Thoracic aorta (tissue), 2 donors: Measurements from ENCODE around the gene RADIL. TPM values are rescaled to one million over a fixed set of nuclear protein-coding genes. Genes with fewer than 3 reads are reported as not detected.

Source experiments
- ATAC-seq: fragments of 150-250 bp; one replicate; pipeline ENCODE4 v1.8.0; 2017; ENCODE audit warnings: low read depth; ENCODE audit not compliant: insufficient number of reproducible peaks, low FRiP score
- DNase-seq: peaks from one replicate; pipeline ENCODE4 v3.0.0-alpha.2; 2020; ENCODE audit warnings: low spot score
- H3K27ac ChIP-seq, 2 donors: fragments of 200-600 bp; sonication (generic); 1 replicate in 1 of 2; 2 replicates in 1 of 2; pipeline ENCODE4 v1.5.1; 2016; ENCODE audit warnings: mild to moderate bottlenecking in 2 of 2, moderate library complexity in 2 of 2
- H3K27me3 ChIP-seq: fragments of 200-600 bp; sonication (generic); replicated peaks from 2 replicates; pipeline ENCODE4 v1.6.0; 2016; ENCODE audit warnings: mild to moderate bottlenecking; ENCODE audit not compliant: insufficient read depth
- H3K36me3 ChIP-seq: fragments of 200-600 bp; sonication (generic); one replicate; pipeline ENCODE4 v1.5.1; 2016
- H3K4me1 ChIP-seq, 2 donors: fragments of 200-600 bp; sonication (generic); 1 replicate in 1 of 2; 2 replicates in 1 of 2; pipeline versions ENCODE4 v1.5.1 to v1.6.0; 2016; ENCODE audit warnings: low read depth in 2 of 2, mild to moderate bottlenecking in 1 of 2; ENCODE audit not compliant: control insufficient read depth in 1 of 2
- H3K4me3 ChIP-seq: fragments of 200-600 bp; sonication (generic); 2 replicates; pipeline ENCODE4 v1.5.1; 2016; ENCODE audit warnings: mild to moderate bottlenecking
- H3K9me3 ChIP-seq: fragments of 200-600 bp; sonication (generic); 2 replicates; pipeline ENCODE4 v1.5.1; 2016
- total RNA-seq, 2 donors: library from RNA; depleted of rRNA; stranded (reverse); fragments of >200 nt; gene quantifications; one replicate each; pipeline versions ENCODE4 v1.1.0 to v1.2.3, GENCODE V29; 2016
- TF ChIP-seq, protein P1 (sequence below): fragments of 200-600 bp; sonication (generic); IDR thresholded peaks from one replicate; pipeline ENCODE4 v1.5.1; 2019; ENCODE audit warnings: antibody characterized with exemption

The RADIL gene
- total RNA-seq, 2 donors from 2014 or later: 6.7 to 14.4 TPM

DNA sequence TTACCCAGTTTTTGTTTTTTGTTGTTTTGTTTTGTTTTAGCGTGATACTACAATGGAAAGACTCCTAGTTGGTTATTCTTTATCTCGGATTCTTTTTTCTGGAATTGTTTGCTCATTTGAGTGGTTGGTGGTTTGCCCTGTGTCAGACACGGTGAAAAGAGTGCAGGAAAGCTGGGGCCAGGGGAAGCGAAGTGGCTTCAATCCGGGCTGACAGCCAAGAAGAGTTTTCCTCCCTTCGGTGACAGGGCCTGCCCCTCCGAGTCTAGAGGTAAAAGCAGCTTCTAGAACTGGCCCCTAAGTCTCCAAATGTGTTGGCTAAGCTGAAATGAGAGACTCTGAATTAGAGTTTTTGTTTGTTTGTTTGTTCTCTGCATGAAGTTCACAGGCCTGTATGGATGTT lies 113.8 kb downstream of the RADIL start:
- no peaks in the 10 kb centered on the region for H3K27me3 ChIP-seq
- TF ChIP-seq, protein P1, sequence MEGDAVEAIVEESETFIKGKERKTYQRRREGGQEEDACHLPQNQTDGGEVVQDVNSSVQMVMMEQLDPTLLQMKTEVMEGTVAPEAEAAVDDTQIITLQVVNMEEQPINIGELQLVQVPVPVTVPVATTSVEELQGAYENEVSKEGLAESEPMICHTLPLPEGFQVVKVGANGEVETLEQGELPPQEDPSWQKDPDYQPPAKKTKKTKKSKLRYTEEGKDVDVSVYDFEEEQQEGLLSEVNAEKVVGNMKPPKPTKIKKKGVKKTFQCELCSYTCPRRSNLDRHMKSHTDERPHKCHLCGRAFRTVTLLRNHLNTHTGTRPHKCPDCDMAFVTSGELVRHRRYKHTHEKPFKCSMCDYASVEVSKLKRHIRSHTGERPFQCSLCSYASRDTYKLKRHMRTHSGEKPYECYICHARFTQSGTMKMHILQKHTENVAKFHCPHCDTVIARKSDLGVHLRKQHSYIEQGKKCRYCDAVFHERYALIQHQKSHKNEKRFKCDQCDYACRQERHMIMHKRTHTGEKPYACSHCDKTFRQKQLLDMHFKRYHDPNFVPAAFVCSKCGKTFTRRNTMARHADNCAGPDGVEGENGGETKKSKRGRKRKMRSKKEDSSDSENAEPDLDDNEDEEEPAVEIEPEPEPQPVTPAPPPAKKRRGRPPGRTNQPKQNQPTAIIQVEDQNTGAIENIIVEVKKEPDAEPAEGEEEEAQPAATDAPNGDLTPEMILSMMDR: no peak
- peaks cover 6% of the 10 kb centered on the region for H3K36me3 ChIP-seq
- H3K4me3 ChIP-seq: no peak overlapping the region
- H3K4me1 ChIP-seq: peaks cover 6 to 9% of the 10 kb centered on the region in 2 donors
- H3K27ac ChIP-seq: no peak overlapping the region
- H3K9me3 ChIP-seq: no peaks in the 10 kb centered on the region
- no peak for DNase-seq
- no peak for ATAC-seq

DNA sequence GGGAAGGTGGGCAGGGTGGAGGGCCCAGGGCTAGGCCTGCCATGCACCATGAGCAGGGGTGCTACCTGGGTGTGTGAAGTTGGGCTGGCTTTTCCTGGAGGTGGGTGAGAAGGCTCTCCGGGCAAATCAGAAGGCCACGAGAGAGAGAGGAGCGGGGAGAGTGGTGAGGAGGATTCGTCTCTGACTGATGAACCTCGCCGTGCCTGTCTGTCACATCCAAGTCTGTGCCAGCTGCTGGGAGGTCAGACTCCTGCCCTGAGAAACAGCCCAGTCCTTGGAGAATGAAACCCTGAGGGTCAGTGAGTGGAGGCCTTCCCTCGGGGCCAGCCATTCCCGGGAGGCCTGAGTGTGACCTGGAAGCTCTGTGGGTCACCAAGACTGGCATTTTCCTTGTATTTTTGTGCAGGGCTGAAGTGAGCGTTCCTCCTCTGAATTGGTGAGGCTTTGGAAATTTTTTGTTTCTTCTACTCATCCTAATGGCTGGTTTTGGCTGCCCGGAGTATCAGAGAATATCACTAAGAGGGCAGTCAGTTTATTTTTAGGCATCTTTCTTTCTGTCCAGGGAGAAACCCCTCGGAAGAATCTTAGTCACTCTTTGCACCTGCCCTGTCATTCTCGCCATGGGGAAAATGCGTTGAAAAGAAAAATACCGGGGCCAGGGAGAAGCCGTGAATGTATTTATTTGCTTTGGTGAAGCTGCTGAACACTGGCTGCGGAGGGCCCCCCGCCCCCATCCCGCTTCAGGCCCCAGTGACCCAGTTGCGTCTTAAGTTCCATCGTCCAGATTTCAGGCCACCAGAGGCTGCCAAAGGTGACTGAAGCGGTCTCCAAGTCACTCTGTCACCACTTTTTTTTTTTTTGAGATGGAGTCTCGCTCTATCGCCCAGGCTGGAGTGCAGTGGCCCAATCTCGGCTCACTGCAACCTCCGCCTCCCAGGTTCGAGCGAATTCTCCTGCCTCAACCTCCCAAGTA lies 114.6 kb downstream of the RADIL start:
- peaks cover 0 to under 1% of the 10 kb centered on the region in 2 donors for H3K4me1 ChIP-seq
- no peak overlapping the region for H3K27ac ChIP-seq
- ATAC-seq: no peak

DNA sequence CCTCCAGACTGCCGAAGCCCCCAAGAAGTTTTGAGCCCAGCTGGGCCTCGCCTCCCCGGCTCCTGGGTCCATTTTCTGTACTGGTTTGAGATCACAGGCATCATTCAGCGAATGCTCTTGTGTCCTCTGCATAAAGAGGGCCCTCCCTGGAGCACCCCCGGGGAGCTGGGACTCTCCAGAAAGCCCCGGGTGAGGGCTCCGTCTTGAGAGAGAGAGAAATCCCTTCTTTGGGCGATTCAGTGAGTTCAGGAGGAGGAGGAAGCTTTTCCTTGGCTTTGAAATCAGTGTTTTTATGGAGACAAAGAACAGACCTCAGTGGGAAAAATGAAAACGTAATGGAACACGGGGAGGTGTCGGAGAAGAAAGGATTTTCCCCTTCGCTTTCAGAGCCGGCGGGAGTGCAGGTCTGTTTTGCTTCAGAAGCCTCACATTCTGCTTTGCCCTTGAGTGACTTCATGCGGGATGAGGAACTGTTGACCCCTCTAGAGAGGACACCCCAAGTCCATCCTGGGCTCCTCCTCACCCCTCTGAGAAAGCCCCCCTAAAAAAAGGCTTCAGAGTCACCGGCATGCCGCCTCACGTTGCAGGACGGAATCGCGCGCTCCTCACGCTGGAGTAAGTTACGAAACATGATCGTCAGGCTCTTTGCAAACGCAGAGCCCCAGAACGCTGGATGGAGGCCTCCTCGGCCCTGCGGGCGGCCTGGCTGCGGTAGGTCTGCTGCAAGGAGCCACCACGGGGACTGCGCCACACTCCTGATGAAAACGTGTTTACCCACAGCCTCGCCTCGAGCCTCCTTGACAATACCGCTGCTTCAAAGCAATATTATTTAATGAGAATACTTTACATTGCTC lies 116.6 kb downstream of the RADIL start:
- ATAC-seq (no peak), DNase-seq (no peak)
- H3K4me3 ChIP-seq: no peak overlapping the region
- H3K27ac ChIP-seq: no peak overlapping the region
- no peaks in the 10 kb centered on the region for H3K27me3 ChIP-seq
- H3K9me3 ChIP-seq: no peaks in the 10 kb centered on the region
- peaks cover 33% of the 10 kb centered on the region for H3K36me3 ChIP-seq
- H3K4me1 ChIP-seq: no peaks in the 10 kb centered on the region
- TF ChIP-seq, protein P1: no peak

More for the DNA sequence above, 114.6 kb downstream of the RADIL start:
- H3K36me3 ChIP-seq: peaks cover 15% of the 10 kb centered on the region
- TF ChIP-seq, protein P1: no peak
- H3K4me3 ChIP-seq: no peak overlapping the region
- no peaks in the 10 kb centered on the region for H3K27me3 ChIP-seq
- DNase-seq: no peak
- no peaks in the 10 kb centered on the region for H3K9me3 ChIP-seq

DNA sequence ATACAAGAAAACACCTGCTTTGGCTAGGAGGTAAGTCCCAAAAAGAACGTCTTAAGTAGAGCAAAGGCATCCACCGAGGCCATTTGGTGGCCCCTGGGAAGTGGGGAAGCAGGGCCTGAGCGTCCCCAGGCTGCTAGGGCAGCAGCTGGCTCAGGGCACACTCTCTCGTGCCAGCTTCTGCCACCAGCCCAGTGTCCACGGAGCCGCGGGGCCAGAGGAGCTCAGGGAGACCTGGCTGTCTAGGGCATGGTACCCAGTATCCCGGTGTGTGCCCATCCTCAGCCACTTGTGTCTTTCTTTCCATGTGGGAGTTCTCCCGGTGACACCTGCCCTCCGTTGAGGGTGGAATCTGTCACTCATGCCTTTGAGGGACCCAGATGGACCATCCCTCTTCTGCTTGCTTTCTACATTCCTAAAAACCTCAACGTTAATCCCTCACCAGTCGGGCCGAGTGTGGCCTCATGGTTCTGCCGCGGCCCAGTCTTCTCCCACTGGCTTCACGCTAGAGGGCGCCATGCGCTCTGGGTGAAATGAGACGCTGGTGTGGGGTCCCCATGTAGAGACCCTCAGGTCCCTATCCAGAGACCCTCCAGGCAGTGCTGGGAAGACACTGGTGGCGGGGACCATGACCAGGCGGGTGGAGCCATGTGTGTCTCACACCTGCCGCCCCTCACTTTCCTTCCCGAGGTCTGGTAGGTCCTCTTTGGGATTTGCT lies 117.6 kb downstream of the RADIL start:
- TF ChIP-seq, protein P1: no peak
- H3K27me3 ChIP-seq: no peaks in the 10 kb centered on the region

More for the DNA sequence above, 117.6 kb downstream of the RADIL start:
- H3K4me1 ChIP-seq: no peaks in the 10 kb centered on the region
- DNase-seq: no peak
- H3K27ac ChIP-seq: no peak overlapping the region
- H3K4me3 ChIP-seq: no peak overlapping the region
- H3K36me3 ChIP-seq: peaks cover 43% of the 10 kb centered on the region
- H3K9me3 ChIP-seq: no peaks in the 10 kb centered on the region
- no peak for ATAC-seq
